ENCODE results near the gene TPCN2.

The TPCN2 gene

GRCh38 chr11:69058511-69059270, 10.0 kb downstream of the TPCN2 start:
- no peak for TF ChIP-seq CTCF (IDR thresholded peaks at IDR 0.05; ENCODE audit: low read depth, low read length, missing control alignments)
- no peak overlapping the region for H3K4me3 ChIP-seq (ENCODE audit: low read depth, low read length)

DNA sequence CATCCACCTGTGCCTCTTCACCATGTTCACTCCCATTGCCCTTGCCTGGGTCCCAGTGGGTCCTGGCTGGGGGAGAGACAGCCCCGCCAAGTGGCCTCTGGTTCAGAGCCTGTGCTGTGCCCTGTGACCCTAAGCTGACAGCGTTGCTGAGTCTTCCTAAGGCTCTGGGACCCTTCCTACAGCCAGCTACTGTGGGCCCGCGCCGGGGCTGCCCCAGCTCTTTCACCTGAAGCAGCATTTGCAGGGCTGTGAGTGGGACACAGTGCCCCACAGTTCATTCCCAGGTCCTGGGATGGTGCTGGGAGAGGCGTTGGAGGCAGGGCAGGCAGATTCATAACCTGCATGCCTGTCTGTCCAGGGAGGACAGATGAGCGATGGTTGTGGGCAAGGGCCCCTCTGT, 10.7 kb downstream of the TPCN2 start:
- no peak overlapping the region for H3K4me3 ChIP-seq (ENCODE audit: low read depth, low read length)
- no peak for DNase-seq (ENCODE audit: low read depth)
- TF ChIP-seq CTCF (IDR thresholded peaks at IDR 0.05; ENCODE audit: low read depth, low read length, missing control alignments) = no peak

More at GRCh38 chr11:69058511-69059270, 10.0 kb downstream of the TPCN2 start:
- no peak for DNase-seq (ENCODE audit: low read depth)

- no peak overlapping the region for H3K4me3 ChIP-seq (ENCODE audit: low read depth, low read length)
- no peak for TF ChIP-seq CTCF (IDR thresholded peaks at IDR 0.05; ENCODE audit: low read depth, low read length, missing control alignments)
- no peak for DNase-seq (ENCODE audit: low read depth)
Observed at GRCh38 chr11:69059985-69060384, 11.3 kb downstream of the TPCN2 start.

GRCh38 chr11:69060806-69061712, 12.3 kb downstream of the TPCN2 start:
- no peak for DNase-seq (ENCODE audit: low read depth)
- no peak overlapping the region for H3K4me3 ChIP-seq (ENCODE audit: low read depth, low read length)
- no peak for TF ChIP-seq CTCF (IDR thresholded peaks at IDR 0.05; ENCODE audit: low read depth, low read length, missing control alignments)

GRCh38 chr11:69061713-69062053, 13.0 kb downstream of the TPCN2 start:
- TF ChIP-seq CTCF (IDR thresholded peaks at IDR 0.05; ENCODE audit: low read depth, low read length, missing control alignments) = no peak
- no peak for DNase-seq (ENCODE audit: low read depth)
- H3K4me3 ChIP-seq (ENCODE audit: low read depth, low read length) = no peak overlapping the region

DNA sequence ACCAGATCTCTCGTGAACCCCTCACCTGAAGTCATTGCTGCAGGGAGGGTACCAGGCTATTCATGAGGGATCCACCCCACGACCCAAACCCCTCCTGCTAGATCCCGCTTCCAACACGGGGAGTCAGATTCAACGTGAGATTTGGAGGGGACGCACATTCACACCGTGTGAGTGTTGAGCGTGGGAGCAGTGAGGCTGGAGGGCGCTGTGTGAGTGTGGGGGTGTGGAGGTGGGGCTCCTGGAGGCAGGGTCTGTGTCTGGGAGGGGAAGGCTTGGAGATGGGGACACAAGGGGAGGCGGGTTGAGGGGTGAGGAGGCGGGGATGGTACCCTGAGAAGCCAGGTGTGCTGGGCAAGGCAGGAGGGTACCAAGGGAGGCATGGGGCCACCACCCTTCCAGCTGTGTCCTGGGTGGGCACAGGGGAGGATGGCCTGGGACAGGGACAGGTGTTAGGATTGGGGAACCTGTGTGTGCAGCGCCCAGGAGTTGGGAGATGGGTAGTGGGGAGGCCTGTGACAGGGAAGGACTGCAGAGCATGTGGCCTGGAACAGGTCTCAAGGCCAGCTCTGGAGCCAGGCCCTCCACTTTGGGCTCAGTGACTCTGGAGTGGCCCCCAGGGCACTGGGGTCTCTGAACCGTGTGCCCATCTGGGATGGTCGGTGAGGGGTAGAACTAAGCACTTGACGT, 13.6 kb downstream of the TPCN2 start:
- no peak for DNase-seq (ENCODE audit: low read depth)
- no peak overlapping the region for H3K4me3 ChIP-seq (ENCODE audit: low read depth, low read length)
- no peak for TF ChIP-seq CTCF (IDR thresholded peaks at IDR 0.05; ENCODE audit: low read depth, low read length, missing control alignments)
